ENCODE data around the gene PTPRM. TPM values are rescaled to one million over a fixed set of nuclear protein-coding genes. Genes with fewer than 3 reads are reported as not detected.

PTPRM gene
- total RNA-seq, 1 experiment from 2014 or later: 1.6 TPM

DNA sequence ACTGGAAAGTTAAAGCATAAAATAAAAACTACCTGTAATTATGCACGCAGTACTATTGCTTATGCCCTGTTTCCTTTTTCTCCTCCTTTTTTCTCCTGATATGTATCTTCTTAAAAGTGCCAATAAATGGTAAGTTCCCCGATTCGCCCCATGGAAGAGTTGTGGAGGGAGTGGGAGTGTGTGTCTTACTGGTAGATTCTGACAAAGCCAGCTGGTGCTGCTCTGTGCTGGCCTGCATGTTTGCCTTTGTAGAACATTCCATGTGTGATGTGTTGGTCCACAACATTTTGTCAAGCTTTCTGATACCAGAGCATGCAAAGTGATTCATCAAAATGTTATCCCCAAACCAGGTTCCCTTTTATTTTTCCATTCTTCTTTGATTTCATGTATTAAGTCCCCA lies 685.3 kb downstream of the PTPRM start:
- no peaks in the 10 kb centered on the region for H3K36me3 ChIP-seq (ENCODE audit: control insufficient read depth, insufficient read depth, low read length)
- in situ Hi-C loops (cut with HindIII; ENCODE audit: low pct_unique_long_range_greater_than_20kb, low sequenced_read_pairs): no loop called here
- H3K27me3 ChIP-seq (ENCODE audit: control insufficient read depth, insufficient read depth, low read length): peaks cover 2% of the 10 kb centered on the region; the same call in 1 of the 2 replicates
- intact Hi-C loops (cut with micrococcal nuclease; ENCODE audit: unreplicated experiment): no loop called here
- H3K4me1 ChIP-seq (ENCODE audit: control insufficient read depth, insufficient read depth, low read length): no peaks in the 10 kb centered on the region
- TF ChIP-seq POLR2AphosphoS5 (IDR thresholded peaks at IDR 0.05; ENCODE audit: low read depth, low read length) (no peak), SIN3A (IDR thresholded peaks at IDR 0.05; ENCODE audit: borderline replicate concordance, insufficient read depth, low read depth, low read length) (no peak), TCF7L2 (IDR thresholded peaks at IDR 0.05; ENCODE audit: low read depth, low read length) (no peak)
- TF ChIP-seq, protein P1, sequence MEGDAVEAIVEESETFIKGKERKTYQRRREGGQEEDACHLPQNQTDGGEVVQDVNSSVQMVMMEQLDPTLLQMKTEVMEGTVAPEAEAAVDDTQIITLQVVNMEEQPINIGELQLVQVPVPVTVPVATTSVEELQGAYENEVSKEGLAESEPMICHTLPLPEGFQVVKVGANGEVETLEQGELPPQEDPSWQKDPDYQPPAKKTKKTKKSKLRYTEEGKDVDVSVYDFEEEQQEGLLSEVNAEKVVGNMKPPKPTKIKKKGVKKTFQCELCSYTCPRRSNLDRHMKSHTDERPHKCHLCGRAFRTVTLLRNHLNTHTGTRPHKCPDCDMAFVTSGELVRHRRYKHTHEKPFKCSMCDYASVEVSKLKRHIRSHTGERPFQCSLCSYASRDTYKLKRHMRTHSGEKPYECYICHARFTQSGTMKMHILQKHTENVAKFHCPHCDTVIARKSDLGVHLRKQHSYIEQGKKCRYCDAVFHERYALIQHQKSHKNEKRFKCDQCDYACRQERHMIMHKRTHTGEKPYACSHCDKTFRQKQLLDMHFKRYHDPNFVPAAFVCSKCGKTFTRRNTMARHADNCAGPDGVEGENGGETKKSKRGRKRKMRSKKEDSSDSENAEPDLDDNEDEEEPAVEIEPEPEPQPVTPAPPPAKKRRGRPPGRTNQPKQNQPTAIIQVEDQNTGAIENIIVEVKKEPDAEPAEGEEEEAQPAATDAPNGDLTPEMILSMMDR (IDR thresholded peaks at IDR 0.05): no peak
- TF ChIP-seq, protein P2, sequence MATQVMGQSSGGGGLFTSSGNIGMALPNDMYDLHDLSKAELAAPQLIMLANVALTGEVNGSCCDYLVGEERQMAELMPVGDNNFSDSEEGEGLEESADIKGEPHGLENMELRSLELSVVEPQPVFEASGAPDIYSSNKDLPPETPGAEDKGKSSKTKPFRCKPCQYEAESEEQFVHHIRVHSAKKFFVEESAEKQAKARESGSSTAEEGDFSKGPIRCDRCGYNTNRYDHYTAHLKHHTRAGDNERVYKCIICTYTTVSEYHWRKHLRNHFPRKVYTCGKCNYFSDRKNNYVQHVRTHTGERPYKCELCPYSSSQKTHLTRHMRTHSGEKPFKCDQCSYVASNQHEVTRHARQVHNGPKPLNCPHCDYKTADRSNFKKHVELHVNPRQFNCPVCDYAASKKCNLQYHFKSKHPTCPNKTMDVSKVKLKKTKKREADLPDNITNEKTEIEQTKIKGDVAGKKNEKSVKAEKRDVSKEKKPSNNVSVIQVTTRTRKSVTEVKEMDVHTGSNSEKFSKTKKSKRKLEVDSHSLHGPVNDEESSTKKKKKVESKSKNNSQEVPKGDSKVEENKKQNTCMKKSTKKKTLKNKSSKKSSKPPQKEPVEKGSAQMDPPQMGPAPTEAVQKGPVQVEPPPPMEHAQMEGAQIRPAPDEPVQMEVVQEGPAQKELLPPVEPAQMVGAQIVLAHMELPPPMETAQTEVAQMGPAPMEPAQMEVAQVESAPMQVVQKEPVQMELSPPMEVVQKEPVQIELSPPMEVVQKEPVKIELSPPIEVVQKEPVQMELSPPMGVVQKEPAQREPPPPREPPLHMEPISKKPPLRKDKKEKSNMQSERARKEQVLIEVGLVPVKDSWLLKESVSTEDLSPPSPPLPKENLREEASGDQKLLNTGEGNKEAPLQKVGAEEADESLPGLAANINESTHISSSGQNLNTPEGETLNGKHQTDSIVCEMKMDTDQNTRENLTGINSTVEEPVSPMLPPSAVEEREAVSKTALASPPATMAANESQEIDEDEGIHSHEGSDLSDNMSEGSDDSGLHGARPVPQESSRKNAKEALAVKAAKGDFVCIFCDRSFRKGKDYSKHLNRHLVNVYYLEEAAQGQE (IDR thresholded peaks at IDR 0.05; ENCODE audit: insufficient read depth in 1 of 2, low read depth in 2 of 2, low read length in 1 of 2): no peak
- no TSS peak for BruUV-seq (replicated peaks)
- ChIA-PET CTCF (no interaction called here), POLR2A (no interaction called here)
- no peak for ATAC-seq
- no peaks in the 10 kb centered on the region for H3K9me3 ChIP-seq (ENCODE audit: control insufficient read depth, insufficient read depth, low read depth, low read length)
- DNase-seq (ENCODE audit: low read depth, low spot score): no peak
- no peak overlapping the region for H3K27ac ChIP-seq (ENCODE audit: low read length)
- no peak overlapping the region for H3K4me3 ChIP-seq (ENCODE audit: low read depth in 2 of 2, low read length in 2 of 2)

DNA sequence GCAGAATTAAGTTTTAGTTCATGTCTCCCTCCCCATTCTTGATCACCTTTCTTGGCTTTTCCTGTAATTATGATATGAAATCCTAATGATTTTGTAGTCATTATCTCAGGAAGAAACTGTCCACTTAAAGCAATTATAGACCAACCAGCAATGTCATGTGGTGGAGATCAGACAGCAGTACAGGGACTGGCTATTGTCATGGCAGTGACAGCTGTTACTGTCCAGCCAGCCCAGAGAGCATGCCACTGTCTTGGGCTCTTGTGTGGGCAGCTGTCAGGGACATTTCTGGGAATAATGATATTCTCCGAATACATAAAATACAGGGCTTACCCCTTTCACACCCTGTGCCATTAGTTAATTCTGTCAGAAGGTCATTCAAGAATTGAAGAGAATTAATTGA lies 686.8 kb downstream of the PTPRM start:
- Histone ChIP-seq H3K9me3 (ENCODE audit: control insufficient read depth, insufficient read depth, low read depth, low read length) (no peaks in the 10 kb centered on the region), H3K27me3 (ENCODE audit: control insufficient read depth, insufficient read depth, low read length) (peaks cover 2% of the 10 kb centered on the region; the same call in 1 of the 2 replicates), H3K27ac (ENCODE audit: low read length) (no peak overlapping the region), H3K4me3 (ENCODE audit: low read depth in 2 of 2, low read length in 2 of 2) (no peak overlapping the region), H3K4me1 (ENCODE audit: control insufficient read depth, insufficient read depth, low read length) (no peaks in the 10 kb centered on the region), H3K36me3 (ENCODE audit: control insufficient read depth, insufficient read depth, low read length) (no peaks in the 10 kb centered on the region)
- intact Hi-C loops (cut with micrococcal nuclease; ENCODE audit: unreplicated experiment) (no loop called here), in situ Hi-C loops (cut with HindIII; ENCODE audit: low pct_unique_long_range_greater_than_20kb, low sequenced_read_pairs) (no loop called here)
- ChIA-PET CTCF (no interaction called here), POLR2A (no interaction called here)
- DNase-seq (ENCODE audit: low read depth, low spot score) (no peak), ATAC-seq (no peak)
- TF ChIP-seq, protein P2 (IDR thresholded peaks at IDR 0.05; ENCODE audit: insufficient read depth in 1 of 2, low read depth in 2 of 2, low read length in 1 of 2): no peak
- TF ChIP-seq SIN3A (IDR thresholded peaks at IDR 0.05; ENCODE audit: borderline replicate concordance, insufficient read depth, low read depth, low read length): no peak
- no peak for TF ChIP-seq POLR2AphosphoS5 (IDR thresholded peaks at IDR 0.05; ENCODE audit: low read depth, low read length)
- TF ChIP-seq, protein P1 (IDR thresholded peaks at IDR 0.05): no peak
- no peak for TF ChIP-seq TCF7L2 (IDR thresholded peaks at IDR 0.05; ENCODE audit: low read depth, low read length)
- BruUV-seq (replicated peaks): no TSS peak

Measured in Panc1 (cell line).